LHCN-M2 (cell line): ENCODE measurements around the gene TMEM52B. TPM values are rescaled to one million over a fixed set of nuclear protein-coding genes. Genes with fewer than 3 reads are reported as not detected.
"Not testable (repeated sequence)": the region's sequence is repeated elsewhere in the genome, so short reads cannot be mapped to it uniquely, and the experiment has no call there.

ENCODE experiments used
- DNase-seq: peaks from one replicate; pipeline ENCODE4 v3.0.0-alpha.2; 2012; ENCODE audit warnings: low read depth
- total RNA-seq: library from RNA; depleted of rRNA; stranded (reverse); fragments of >200 nt; gene quantifications from 2 replicates; pipeline ENCODE4 v1.2.3, GENCODE V29; 2014

TMEM52B gene
- total RNA-seq, 1 experiment from 2014 or later = not detected

DNA sequence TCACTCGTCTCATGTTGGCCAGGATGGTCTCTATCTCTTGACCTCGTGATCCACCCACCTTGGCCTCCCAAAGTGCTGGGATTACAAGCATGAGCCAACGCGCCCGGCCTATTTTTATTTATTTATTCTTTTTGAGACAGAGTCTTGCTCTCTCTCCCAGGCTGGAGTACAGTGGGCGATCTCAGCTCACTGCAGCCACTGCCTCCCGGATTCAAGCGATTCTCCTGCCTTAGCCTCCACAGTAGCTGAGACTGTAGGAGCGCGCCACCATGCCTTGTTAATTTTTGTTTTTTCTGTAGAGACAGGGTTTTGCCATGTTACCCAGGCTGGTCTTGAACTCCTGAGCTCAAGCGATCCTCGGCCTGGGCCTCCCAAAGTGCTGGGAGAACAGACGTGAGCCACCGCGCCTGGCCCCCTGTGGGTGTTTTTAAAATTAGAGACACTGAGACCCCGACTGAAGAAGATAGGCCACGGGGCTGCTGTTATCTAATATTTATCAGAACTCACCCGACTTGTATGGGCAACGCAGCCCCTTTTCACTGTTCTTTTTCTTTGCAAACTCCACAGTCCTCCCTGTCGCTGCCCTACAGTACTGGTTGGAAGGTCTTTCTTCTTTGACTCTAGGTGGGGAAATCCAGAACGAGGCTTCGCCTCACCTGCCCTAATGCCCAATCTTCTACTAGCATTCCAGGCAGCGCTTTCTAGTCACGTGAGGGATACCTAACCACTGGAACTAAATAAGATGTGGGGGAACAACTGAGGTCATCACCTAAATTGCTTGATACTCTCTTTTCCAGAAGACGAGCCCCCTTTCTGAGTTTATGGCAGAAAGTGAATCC is 32.5 kb downstream of the TMEM52B start:
- DNase-seq = peak; percentile 1

GRCh38 chr12:10211940-10212738 is 33.3 kb downstream of the TMEM52B start:
- peak; percentile 98 for DNase-seq

GRCh38 chr12:10212739-10213131 is 33.9 kb downstream of the TMEM52B start, which contains the start of gene GABARAPL1:
Gene GABARAPL1, plus strand, starts transcription at chr12:10212877. Its CDS starts 253 bp downstream, at chr12:10213130.
- peak; percentile 75 for DNase-seq

DNA sequence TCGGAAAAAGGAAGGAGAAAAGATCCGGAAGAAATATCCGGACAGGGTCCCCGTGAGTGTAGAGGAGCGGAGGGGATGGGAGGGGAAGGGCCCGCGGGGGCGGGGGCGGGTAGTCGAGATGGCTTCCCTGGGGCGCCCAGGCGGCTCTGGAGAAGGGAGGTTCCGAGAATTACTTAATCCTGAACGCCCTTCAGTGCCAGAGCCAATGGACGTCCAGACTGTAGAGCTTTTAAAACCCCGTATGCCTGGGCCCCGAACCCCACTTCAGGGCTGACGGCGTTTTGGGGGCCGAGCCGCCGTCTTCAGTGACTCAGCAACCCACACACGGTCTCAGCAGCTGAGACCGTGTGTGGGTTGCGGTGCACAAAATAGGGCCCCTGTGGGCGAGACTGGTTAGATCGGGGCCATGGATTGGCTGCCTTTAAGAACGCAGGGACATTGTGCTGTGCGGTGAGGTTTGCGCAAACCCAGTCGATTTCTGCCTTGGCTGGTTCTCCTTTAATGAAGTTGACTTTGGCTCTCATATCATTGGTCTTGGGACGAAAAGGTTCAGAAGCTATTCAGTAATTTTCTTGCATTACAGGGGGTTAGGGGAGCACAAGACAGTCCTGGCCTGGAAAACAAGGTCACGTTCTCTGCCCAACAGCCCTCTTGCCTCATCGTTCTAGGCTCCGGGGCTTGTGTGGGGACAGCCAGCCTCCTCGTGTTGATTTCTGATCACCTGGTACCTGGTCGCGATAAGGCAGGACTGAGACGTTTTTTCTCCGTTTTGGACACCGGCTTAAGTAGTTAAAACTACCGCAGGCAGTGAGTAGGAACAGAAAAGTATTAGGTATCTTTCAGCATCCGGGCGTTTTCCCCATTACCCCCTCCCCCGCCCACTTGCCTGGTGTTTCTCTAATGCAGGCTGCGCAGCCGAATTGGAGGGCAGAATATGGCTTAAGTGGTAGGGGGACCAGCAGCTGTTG is 34.6 kb downstream of the TMEM52B start:
- peak; percentile 85 for DNase-seq

GRCh38 chr12:10214136-10214894 is 35.5 kb downstream of the TMEM52B start:
- peak; percentile 43 for DNase-seq

DNA sequence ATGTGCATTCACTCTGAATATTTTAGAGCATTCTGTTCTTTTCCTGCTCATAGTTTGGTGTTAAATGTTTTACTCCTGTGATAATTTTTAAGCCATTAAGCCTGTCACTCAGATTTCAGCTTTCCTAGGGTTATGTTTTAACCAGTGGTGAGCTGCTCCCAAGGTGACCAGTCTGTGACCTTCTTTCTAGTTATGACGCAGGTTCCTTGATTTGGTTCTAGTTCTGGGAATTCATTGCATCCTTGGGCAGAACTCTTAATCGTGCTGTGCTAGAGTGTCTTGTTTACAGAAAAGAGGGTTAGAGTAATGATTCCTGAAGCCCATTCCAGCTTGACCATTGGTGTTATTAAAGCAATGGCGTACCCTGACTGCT is 36.0 kb downstream of the TMEM52B start:
- no peak for DNase-seq

- DNase-seq = no peak
These were observed 36.6 kb downstream of the TMEM52B start for GRCh38 chr12:10215436-10215835.

GRCh38 chr12:10215946-10216345 is 37.1 kb downstream of the TMEM52B start:
- not testable (repeated sequence) for DNase-seq

DNA sequence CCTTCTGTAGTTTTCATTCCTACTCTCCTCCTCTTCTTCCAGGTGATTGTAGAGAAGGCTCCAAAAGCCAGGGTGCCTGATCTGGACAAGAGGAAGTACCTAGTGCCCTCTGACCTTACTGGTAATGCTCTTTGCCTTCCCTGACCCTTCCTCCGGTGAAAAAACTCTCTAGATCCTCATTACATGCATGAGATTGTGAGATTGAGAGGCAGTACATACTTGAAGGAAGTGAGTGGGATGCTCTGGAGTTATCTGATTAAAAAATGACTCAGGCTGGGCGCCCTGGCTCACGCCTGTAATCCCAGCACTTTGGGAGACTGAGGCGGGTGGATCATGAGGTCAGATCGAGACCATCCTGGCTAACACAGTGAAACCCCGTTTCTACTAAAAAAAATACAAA is 39.2 kb downstream of the TMEM52B start:
- DNase-seq = no peak

- no peak for DNase-seq
These were observed 41.7 kb downstream of the TMEM52B start for GRCh38 chr12:10220398-10221077.

DNA sequence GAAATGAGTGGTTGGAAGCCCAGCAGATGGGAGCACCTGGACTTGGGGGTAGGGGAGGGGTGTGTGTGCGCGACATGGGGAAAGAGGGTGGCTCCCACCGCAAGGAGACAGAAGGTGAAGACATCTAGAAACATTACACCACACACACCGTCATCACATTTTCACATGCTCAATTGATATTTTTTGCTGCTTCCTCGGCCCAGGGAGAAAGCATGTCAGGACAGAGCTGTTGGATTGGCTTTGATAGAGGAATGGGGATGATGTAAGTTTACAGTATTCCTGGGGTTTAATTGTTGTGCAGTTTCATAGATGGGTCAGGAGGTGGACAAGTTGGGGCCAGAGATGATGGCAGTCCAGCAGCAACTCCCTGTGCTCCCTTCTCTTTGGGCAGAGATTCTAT is 43.0 kb downstream of the TMEM52B start:
- no peak for DNase-seq

GRCh38 chr12:10223208-10223607 is 44.4 kb downstream of the TMEM52B start:
- DNase-seq = no peak

- not testable (repeated sequence) for DNase-seq
These were observed 46.6 kb downstream of the TMEM52B start for GRCh38 chr12:10225426-10225825.

- no peak for DNase-seq
These were observed 47.3 kb downstream of the TMEM52B start for GRCh38 chr12:10226086-10226485.

DNA sequence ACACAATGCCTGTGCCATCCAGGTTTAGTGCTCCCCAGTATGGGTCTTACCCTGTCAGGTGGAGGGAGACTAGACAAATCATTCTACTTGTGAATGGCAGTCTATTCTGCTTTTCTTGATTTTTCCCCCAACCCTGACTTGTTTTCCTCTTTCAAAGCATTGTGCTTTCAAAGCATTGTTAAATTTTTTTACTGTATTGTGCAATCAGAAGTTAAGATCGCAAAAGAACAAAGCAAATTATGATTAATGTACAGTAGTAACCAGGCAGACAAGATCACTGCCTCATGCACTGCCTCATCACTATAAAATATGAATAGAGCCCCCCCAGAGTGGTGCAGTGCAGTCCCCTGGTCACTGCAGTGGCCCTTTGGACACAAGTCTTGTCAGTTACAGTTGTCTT is 47.9 kb downstream of the TMEM52B start:
- DNase-seq = no peak

- DNase-seq = no peak
These were observed 48.8 kb downstream of the TMEM52B start for GRCh38 chr12:10227648-10228047.

DNA sequence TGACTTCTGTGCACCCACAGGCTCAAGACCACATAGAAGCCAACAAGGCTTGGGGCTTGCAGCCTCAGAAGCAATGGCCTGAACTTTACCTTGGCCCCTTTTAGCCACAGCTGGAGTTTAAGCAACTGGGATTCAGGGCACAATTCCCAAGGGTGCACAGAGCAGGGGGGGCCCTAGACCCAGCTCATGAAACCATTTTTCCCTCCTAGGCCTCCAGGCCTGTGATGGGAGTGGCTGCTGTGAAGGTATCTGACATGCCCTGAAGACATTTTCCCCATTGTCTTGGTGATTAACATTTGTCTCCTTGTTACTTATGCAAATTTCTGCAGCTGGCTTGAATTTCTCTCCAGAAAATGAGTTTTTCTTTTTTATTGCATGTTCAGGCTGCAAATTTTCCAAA is 55.7 kb downstream of the TMEM52B start:
- DNase-seq = no peak

DNA sequence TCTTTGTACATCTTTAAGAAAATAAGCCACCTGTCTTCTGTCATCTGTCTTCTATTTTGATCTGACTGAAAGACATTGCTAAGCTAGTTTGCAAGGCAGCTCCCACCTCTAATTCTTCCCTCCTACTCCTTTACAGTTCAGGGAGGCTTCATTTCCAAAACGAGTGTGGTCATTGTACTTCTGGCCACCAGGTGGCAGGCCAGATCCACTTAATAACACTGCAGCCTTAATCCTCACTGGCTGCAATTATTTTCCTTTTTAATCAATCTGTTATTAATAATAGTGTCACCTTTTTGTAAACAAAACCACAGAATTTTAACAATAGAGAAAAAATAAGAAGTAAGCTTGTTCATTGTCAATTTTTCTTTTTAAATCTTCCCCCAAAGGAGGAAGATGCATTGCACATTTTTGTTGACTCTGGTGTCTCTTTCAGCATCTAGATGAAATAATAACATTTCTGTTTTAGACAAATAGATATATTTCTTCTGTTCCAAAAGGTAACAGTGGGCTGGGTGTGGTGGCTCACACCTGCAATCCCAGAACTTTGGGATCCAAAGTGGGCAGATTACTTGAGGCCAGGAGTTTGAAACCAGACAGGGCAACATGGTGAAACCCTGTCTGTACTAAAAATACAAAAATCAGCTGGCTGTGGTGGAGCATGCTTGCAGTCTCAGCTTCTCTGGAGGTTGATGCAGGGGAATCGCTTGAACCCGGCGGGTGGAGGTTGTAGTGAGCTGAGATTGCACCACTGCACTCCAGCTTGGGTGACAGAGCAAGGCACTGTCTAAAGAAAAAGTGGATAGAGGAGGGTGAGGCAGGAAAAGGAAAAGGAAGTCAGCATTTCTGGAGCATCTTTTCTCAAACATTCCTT is 57.2 kb downstream of the TMEM52B start:
- no peak for DNase-seq

GRCh38 chr12:10236720-10237119 is 57.9 kb downstream of the TMEM52B start:
- no peak for DNase-seq
